AG09319 (cell line): Measurements from ENCODE around the gene IRF2BP2.
A peak's percentile ranks its signal among the peaks of the same experiment; 100 is the strongest.

Source experiments
- DNase-seq: peaks from one replicate; pipeline ENCODE4 v3.0.0-alpha.2; 2010; ENCODE audit warnings: low read depth; ENCODE audit errors: extremely low read depth
- TF ChIP-seq, protein P1 (sequence below): IDR thresholded peaks from 2 replicates; pipeline ENCODE4 v1.5.1; 2011; ENCODE audit warnings: low read depth, mild to moderate bottlenecking, inconsistent platforms, low read length, moderate library complexity

The IRF2BP2 gene

DNA sequence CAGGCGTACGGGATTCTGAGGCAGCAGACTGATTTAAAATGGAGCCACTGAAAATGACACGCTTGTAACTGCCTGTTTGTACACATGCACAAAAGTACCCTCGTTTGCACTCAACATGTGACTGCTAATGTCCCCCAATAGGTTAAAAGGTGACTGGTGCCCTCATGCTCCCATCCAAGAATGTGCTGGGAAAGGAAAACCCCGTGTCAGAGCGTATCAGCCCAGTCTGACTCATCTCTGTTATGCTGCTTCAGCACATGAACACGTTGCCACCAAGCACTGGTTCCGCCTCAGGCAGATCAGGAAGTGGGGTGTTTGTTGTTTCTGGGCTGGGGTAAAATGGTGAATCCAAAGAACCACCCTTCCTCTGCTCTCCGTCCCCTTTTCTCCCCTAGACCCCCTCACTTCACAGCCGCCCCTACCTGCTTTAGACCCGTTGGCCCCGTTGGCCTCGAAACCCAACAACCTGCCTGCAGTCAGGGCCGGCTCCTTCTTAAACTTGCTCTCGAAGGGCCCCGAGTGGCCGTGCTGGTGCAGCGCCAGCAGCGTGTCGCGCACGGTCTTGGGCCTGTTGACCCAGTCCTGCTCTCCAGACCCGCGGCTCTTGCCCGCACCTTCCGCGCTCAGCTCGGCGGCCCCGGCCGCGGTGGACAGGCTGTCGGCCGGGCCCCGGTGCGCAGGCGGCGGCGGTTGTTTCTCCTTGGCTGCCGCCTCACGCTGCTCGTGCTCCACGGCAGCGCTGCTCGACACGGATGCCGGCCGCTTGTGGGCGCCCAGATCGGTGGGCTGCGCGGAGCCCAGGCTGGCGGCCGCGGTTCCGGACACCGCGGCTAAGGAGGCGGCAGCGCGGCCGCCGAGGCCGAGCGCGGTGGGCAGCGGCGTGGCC is 1.7 kb downstream of the IRF2BP2 start:
- TF ChIP-seq, protein P1, sequence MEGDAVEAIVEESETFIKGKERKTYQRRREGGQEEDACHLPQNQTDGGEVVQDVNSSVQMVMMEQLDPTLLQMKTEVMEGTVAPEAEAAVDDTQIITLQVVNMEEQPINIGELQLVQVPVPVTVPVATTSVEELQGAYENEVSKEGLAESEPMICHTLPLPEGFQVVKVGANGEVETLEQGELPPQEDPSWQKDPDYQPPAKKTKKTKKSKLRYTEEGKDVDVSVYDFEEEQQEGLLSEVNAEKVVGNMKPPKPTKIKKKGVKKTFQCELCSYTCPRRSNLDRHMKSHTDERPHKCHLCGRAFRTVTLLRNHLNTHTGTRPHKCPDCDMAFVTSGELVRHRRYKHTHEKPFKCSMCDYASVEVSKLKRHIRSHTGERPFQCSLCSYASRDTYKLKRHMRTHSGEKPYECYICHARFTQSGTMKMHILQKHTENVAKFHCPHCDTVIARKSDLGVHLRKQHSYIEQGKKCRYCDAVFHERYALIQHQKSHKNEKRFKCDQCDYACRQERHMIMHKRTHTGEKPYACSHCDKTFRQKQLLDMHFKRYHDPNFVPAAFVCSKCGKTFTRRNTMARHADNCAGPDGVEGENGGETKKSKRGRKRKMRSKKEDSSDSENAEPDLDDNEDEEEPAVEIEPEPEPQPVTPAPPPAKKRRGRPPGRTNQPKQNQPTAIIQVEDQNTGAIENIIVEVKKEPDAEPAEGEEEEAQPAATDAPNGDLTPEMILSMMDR, result no peak
- no peak for DNase-seq

DNA sequence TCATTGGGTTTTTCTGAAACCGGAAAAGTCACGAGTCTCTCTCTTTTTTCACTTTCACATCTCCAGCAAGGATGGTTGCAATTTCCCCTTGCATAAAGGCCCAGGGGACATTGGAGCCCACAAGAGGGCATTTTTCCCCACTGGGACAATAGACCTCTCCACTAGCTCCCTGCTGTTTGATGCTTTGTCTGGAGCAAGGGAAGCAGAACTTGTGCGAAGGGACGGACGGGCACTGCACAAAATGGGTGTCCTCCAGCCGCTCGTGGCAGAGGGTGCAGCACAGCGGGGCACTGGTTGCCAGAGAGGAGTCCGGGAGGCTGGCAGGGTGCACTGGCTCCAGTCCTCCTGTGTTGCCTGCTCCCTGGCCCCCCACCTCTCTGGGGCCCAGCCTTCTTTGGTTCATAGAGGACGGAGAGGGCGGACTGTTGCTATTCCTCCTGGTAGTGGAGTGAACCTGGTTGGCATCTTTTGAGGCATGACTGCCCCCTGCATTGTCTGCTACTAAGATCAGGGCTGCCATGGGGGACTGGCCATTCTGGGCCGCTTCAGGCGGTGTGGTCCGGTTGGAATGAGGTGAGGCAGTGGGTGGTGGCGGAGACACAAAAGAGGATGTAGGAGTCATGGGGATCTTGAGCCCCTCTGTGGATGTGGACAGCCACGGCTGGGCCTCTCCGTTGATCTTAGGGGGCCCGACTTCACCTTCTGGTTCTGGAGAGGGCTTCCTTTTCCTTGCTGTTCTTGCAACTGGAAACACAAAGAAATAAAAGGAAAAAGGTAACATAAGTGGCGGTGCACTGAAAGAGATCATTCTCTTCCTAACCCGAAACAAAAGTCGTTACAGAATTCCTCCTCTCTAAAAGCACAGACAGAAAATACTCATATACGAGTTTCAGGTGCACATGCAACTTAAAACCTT is 2.6 kb downstream of the IRF2BP2 start:
- DNase-seq, result no peak
- TF ChIP-seq, protein P1, result peak; percentile 21

DNA sequence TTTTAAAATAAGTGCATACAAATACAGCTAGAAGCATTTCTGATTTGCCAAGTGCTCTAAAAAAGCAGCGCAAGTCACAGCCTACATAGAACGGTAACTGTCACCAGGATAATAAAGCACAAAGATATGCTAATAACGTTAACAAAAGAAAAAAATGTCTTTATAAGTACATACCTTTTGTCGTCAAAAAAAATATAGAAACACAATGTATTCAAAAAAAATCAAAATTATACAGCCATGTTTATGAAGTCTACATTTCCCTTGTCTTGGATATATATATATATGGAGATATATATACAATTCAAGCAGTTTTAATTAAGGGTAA is 3.2 kb downstream of the IRF2BP2 start:
- TF ChIP-seq, protein P1, result no peak
- DNase-seq, result no peak

DNA sequence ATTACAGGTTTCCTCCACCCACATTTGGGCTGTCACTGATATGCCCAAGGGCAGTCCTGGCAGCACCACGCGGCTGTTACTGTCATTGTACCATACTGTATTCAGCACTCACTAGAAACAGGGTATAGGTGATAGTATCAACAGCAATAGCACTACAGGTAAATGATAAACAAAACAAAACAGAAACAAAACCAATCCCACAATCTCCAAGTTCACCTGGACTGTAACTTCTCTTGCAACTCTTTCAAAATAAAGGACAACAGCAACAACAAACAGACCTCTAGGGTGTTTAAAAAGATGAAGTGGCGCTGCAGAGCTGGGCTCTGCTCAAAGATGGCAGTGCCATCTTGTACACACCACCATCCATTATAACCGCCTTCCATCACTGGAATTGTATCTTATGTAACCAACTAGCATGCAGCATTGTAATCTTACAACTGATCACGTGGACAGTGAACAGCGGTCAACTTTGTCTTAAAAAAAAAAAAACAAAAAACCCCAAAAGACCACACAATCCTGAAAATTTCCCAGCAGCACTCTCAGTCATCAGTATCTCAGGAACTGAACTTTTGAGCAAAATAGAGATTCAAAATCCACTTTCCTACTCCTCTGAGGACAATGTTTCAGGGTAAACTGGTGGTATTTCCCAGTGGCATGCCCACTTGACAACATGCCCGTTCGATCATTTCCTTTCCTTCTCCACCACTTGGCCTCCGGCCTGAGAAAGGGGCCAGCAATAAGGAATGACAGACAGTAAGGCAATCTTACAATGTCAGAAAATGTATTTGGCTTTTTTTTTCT is 3.8 kb downstream of the IRF2BP2 start:
- TF ChIP-seq, protein P1, result no peak
- DNase-seq, result no peak

DNA sequence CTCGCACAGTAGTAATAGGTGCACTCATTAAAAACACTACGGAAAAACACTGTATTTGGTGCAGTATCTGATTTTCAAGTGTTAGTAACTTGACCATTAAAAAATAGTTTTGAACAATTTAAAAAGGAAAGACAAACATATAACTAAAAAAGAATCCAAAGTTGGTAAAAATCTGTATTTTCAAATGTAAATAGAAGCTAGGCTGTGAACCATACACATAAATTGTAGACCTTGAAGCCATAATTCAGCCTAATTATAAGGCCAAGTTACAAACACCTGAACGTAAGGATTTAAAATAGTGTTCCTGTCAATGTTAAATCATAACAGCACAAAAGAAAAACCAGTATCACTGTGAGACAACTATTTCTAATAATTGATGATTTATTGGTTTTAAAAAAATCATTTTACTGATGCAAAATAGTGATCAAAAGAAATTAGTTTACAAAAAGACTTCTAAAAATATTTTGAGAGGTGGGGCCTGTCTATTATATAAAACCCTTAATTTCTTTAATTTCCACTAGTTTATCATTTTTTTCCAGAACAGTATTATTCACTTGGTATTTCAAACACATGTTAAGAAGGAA is 4.5 kb downstream of the IRF2BP2 start:
- TF ChIP-seq, protein P1, result no peak
- no peak for DNase-seq

DNA sequence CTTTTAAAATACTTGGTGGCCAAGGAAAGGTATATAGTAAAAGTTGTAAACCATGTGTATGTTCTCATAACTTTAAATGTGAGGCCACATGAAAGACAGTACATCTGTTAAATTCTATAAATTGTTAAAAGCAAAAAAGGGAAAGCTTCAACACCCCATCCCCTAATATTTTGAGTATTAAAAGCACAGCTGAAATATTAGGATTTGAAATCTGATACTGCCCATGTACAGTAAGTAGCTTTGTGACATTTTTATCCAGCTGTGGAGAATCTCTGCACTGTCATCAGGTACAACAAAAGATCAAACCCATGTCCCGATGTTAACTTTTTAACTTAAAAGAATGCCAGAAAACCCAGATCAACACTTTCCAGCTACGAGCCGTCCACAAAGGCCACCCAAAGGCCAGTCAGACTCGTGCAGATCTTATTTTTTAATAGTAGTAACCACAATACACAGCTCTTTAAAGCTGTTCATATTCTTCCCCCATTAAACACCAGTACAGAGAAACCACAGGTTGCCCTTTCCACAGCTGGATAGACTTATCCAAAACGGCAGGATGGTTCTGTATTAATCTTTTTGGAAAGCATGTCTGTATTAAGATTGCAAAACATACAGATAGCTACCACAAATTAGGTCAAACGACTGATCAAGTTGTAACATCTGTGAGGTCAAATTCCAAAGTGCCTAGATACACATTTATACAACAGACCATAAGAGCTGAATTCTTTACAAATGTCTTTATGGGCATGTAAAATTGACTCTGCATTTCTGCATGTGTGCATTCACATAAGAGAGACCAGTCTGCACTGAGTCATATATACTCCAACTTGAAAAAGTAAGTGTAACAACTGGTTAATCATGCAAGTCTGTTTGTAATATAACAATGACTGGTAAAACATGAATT is 5.2 kb downstream of the IRF2BP2 start:
- DNase-seq, result no peak
- TF ChIP-seq, protein P1, result no peak
